CD4-positive, alpha-beta T cell treated with Interleukin-4 for 4 hours (primary cell): ENCODE data around the gene SORCS2.
"Not testable (repeated sequence)": the region's sequence is repeated elsewhere in the genome, so short reads cannot be mapped to it uniquely, and the experiment has no call there.

Experiments used
- DNase-seq: peaks from one replicate; pipeline ENCODE4 v3.0.0-alpha.2; 2020

Gene SORCS2

GRCh38 chr4:7201420-7202305, 9.3 kb downstream of the SORCS2 start:
- DNase-seq = no peak

- DNase-seq = no peak
These were observed 10.1 kb downstream of the SORCS2 start for GRCh38 chr4:7202411-7202810.

- DNase-seq = no peak
These were observed 12.5 kb downstream of the SORCS2 start for GRCh38 chr4:7204656-7205387.

- no peak for DNase-seq
These were observed 14.0 kb downstream of the SORCS2 start for GRCh38 chr4:7206385-7206784.

- DNase-seq = no peak
These were observed 14.7 kb downstream of the SORCS2 start for GRCh38 chr4:7206911-7207567.

- no peak for DNase-seq
These were observed 15.4 kb downstream of the SORCS2 start for GRCh38 chr4:7207628-7208231.

- DNase-seq = no peak
These were observed 16.4 kb downstream of the SORCS2 start for GRCh38 chr4:7208509-7209451.

- DNase-seq = no peak
These were observed 17.4 kb downstream of the SORCS2 start for GRCh38 chr4:7209699-7210098.

GRCh38 chr4:7210824-7211223, 18.5 kb downstream of the SORCS2 start:
- DNase-seq = no peak

- no peak for DNase-seq
These were observed 19.9 kb downstream of the SORCS2 start for GRCh38 chr4:7212101-7212674.

GRCh38 chr4:7212921-7213320, 20.6 kb downstream of the SORCS2 start:
- no peak for DNase-seq

- no peak for DNase-seq
These were observed 21.5 kb downstream of the SORCS2 start for GRCh38 chr4:7213807-7214206.

- DNase-seq = no peak
These were observed 22.0 kb downstream of the SORCS2 start for GRCh38 chr4:7214359-7214758.

- DNase-seq = not testable (repeated sequence)
These were observed 22.8 kb downstream of the SORCS2 start for GRCh38 chr4:7215187-7215586.

- DNase-seq = no peak
These were observed 24.7 kb downstream of the SORCS2 start for GRCh38 chr4:7217039-7217438.

- no peak for DNase-seq
These were observed 25.4 kb downstream of the SORCS2 start for GRCh38 chr4:7217474-7218321.

- no peak for DNase-seq
These were observed 26.3 kb downstream of the SORCS2 start for GRCh38 chr4:7218686-7219085.

- DNase-seq = no peak
These were observed 30.2 kb downstream of the SORCS2 start for GRCh38 chr4:7222521-7222920.

GRCh38 chr4:7223541-7223940, 31.2 kb downstream of the SORCS2 start:
- no peak for DNase-seq

- DNase-seq = no peak
These were observed 31.7 kb downstream of the SORCS2 start for GRCh38 chr4:7224001-7224400.
